Thoracic aorta (tissue), 2 donors: ENCODE results near the gene DTNB. TPM values are rescaled to one million over a fixed set of nuclear protein-coding genes. Genes with fewer than 3 reads are reported as not detected.

Experiments
- ATAC-seq: fragments of 150-250 bp; one replicate; pipeline ENCODE4 v1.8.0; 2017; ENCODE audit warnings: low read depth; ENCODE audit not compliant: insufficient number of reproducible peaks, low FRiP score
- DNase-seq: peaks from one replicate; pipeline ENCODE4 v3.0.0-alpha.2; 2020; ENCODE audit warnings: low spot score
- H3K27ac ChIP-seq, 2 donors: fragments of 200-600 bp; sonication (generic); 1 replicate in 1 of 2; 2 replicates in 1 of 2; pipeline ENCODE4 v1.5.1; 2016; ENCODE audit warnings: mild to moderate bottlenecking in 2 of 2, moderate library complexity in 2 of 2
- H3K27me3 ChIP-seq: fragments of 200-600 bp; sonication (generic); replicated peaks from 2 replicates; pipeline ENCODE4 v1.6.0; 2016; ENCODE audit warnings: mild to moderate bottlenecking; ENCODE audit not compliant: insufficient read depth
- H3K36me3 ChIP-seq: fragments of 200-600 bp; sonication (generic); one replicate; pipeline ENCODE4 v1.5.1; 2016
- H3K4me1 ChIP-seq, 2 donors: fragments of 200-600 bp; sonication (generic); 1 replicate in 1 of 2; 2 replicates in 1 of 2; pipeline versions ENCODE4 v1.5.1 to v1.6.0; 2016; ENCODE audit warnings: low read depth in 2 of 2, mild to moderate bottlenecking in 1 of 2; ENCODE audit not compliant: control insufficient read depth in 1 of 2
- H3K4me3 ChIP-seq: fragments of 200-600 bp; sonication (generic); 2 replicates; pipeline ENCODE4 v1.5.1; 2016; ENCODE audit warnings: mild to moderate bottlenecking
- H3K9me3 ChIP-seq: fragments of 200-600 bp; sonication (generic); 2 replicates; pipeline ENCODE4 v1.5.1; 2016
- CTCF ChIP-seq: fragments of 200-600 bp; sonication (generic); IDR thresholded peaks from one replicate; pipeline ENCODE4 v1.5.1; 2019; ENCODE audit warnings: antibody characterized with exemption
- total RNA-seq, 2 donors: library from RNA; depleted of rRNA; stranded (reverse); fragments of >200 nt; gene quantifications; one replicate each; pipeline versions ENCODE4 v1.1.0 to v1.2.3, GENCODE V29; 2016

Gene DTNB
- total RNA-seq, 2 donors from 2014 or later: 16.3 to 76.2 TPM

DNA sequence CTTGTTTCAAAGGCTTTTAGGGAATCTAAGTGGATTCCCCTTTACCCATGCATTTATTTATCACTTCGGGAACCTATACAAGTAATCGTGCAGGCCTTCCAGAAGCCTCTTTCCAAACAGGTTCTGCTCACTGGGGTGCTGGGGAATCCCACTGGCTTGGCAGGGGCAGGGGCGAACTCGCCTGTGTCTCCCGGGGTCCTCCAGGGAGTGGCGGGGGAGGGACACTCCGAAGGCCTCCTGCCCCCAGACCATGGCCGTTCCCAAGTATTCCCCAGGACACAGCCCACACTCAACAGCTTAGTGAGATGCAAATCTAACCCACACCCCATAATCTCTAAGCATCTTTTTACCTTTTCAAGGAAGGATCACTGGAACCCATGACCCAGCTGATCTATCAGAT, 338.2 kb downstream of the DTNB start:
- TF ChIP-seq CTCF: no peak
- Histone ChIP-seq H3K4me3 (no peak overlapping the region), H3K36me3 (no peaks in the 10 kb centered on the region), H3K27ac (no peak overlapping the region), H3K4me1 (peaks cover 16 to 73% of the 10 kb centered on the region in 2 donors), H3K27me3 (no peaks in the 10 kb centered on the region), H3K9me3 (no peaks in the 10 kb centered on the region)
- DNase-seq: no peak
- no peak for ATAC-seq

- no peak for ATAC-seq
- TF ChIP-seq CTCF: no peak
- peaks cover 11 to 73% of the 10 kb centered on the region in 2 donors for H3K4me1 ChIP-seq
These were observed 338.9 kb downstream of the DTNB start for GRCh38 chr2:25334482-25334881.

GRCh38 chr2:25333981-25334380, 339.4 kb downstream of the DTNB start:
- no peak overlapping the region for H3K4me3 ChIP-seq
- TF ChIP-seq CTCF: no peak
- no peak for ATAC-seq
- H3K4me1 ChIP-seq: peaks cover 8 to 73% of the 10 kb centered on the region in 2 donors
- H3K36me3 ChIP-seq: no peaks in the 10 kb centered on the region
- H3K27me3 ChIP-seq: no peaks in the 10 kb centered on the region
- H3K9me3 ChIP-seq: no peaks in the 10 kb centered on the region
- no peak overlapping the region for H3K27ac ChIP-seq
- DNase-seq: no peak

More at GRCh38 chr2:25334482-25334881, 338.9 kb downstream of the DTNB start:
- no peak for DNase-seq
- Histone ChIP-seq H3K36me3 (no peaks in the 10 kb centered on the region), H3K27me3 (no peaks in the 10 kb centered on the region), H3K4me3 (no peak overlapping the region), H3K9me3 (no peaks in the 10 kb centered on the region), H3K27ac (no peak overlapping the region)

DNA sequence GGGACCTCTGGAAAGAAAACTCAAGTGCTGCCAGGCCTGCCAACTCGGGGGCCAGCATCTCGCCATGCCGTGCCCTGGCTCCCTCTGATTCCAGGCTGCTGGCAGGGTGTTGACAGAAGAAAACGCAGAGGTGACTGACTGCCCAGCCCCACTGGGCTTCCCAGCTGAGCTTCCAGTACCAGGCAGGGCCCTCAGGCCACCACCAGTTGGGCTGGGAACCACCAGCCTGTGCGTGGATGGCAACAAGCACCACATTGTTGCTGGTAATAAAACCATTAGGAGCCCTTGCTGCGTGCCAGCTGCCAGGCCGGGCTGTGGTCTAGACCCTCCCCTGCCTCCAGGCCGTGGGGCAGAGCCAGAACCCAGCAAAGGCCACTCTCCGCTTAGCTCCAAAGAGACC, 340.8 kb downstream of the DTNB start:
- peaks cover 7 to 70% of the 10 kb centered on the region in 2 donors for H3K4me1 ChIP-seq
- ATAC-seq: no peak
- no peaks in the 10 kb centered on the region for H3K9me3 ChIP-seq
- TF ChIP-seq CTCF: no peak
- no peaks in the 10 kb centered on the region for H3K27me3 ChIP-seq
- DNase-seq: no peak
- H3K27ac ChIP-seq: no peak overlapping the region
- H3K4me3 ChIP-seq: no peak overlapping the region
- H3K36me3 ChIP-seq: no peaks in the 10 kb centered on the region

- TF ChIP-seq CTCF: no peak
- ATAC-seq (no peak), DNase-seq (no peak)
- H3K4me1 ChIP-seq: peaks cover 7 to 63% of the 10 kb centered on the region in 2 donors
- H3K9me3 ChIP-seq: no peaks in the 10 kb centered on the region
- H3K36me3 ChIP-seq: no peaks in the 10 kb centered on the region
- no peak overlapping the region for H3K4me3 ChIP-seq
- H3K27me3 ChIP-seq: no peaks in the 10 kb centered on the region
- H3K27ac ChIP-seq: no peak overlapping the region
These were observed 341.6 kb downstream of the DTNB start for GRCh38 chr2:25331686-25332365.
